ENCODE measurements around the gene MLLT10. TPM values are rescaled to one million over a fixed set of nuclear protein-coding genes. Genes with fewer than 3 reads are reported as not detected.

MLLT10 gene
- total RNA-seq, 1 donor from 2014 or later = 50.9 TPM

GRCh38 chr10:21746118-21746517 lies 212.1 kb downstream of the MLLT10 start:
- peaks cover 2% of the 10 kb centered on the region for H3K27me3 Mint-ChIP-seq (ENCODE audit: unreplicated experiment)
- TF ChIP-seq CTCF (IDR thresholded peaks at IDR 0.05; ENCODE audit: partially characterized antibody, unreplicated experiment) = no peak
- no peak overlapping the region for H3K4me3 Mint-ChIP-seq (ENCODE audit: unreplicated experiment)
- peaks cover 1% of the 10 kb centered on the region for H3K9me3 Mint-ChIP-seq (ENCODE audit: unreplicated experiment)
- H3K36me3 Mint-ChIP-seq (ENCODE audit: unreplicated experiment) = no peaks in the 10 kb centered on the region
- peaks cover 8% of the 10 kb centered on the region for H3K4me1 Mint-ChIP-seq (ENCODE audit: low read depth, unreplicated experiment)
- no peak for DNase-seq
- no peak overlapping the region for H3K27ac Mint-ChIP-seq (ENCODE audit: unreplicated experiment)

- Mint-ChIP-seq H3K4me1 (ENCODE audit: low read depth, unreplicated experiment) (peaks cover 10% of the 10 kb centered on the region), H3K27ac (ENCODE audit: unreplicated experiment) (peak overlapping the region; percentile 29), H3K4me3 (ENCODE audit: unreplicated experiment) (no peak overlapping the region)
Measured at GRCh38 chr10:21747809-21748208, 213.8 kb downstream of the MLLT10 start.

GRCh38 chr10:21749788-21750187 lies 215.8 kb downstream of the MLLT10 start:
- DNase-seq = no peak
- TF ChIP-seq CTCF (IDR thresholded peaks at IDR 0.05; ENCODE audit: partially characterized antibody, unreplicated experiment) = no peak
- Mint-ChIP-seq H3K4me1 (ENCODE audit: low read depth, unreplicated experiment) (peaks cover 17% of the 10 kb centered on the region), H3K27me3 (ENCODE audit: unreplicated experiment) (peaks cover 6% of the 10 kb centered on the region), H3K9me3 (ENCODE audit: unreplicated experiment) (peaks cover 9% of the 10 kb centered on the region), H3K36me3 (ENCODE audit: unreplicated experiment) (no peaks in the 10 kb centered on the region), H3K27ac (ENCODE audit: unreplicated experiment) (no peak overlapping the region), H3K4me3 (ENCODE audit: unreplicated experiment) (no peak overlapping the region)

More at GRCh38 chr10:21747809-21748208, 213.8 kb downstream of the MLLT10 start:
- Mint-ChIP-seq H3K9me3 (ENCODE audit: unreplicated experiment) (peaks cover 4% of the 10 kb centered on the region), H3K36me3 (ENCODE audit: unreplicated experiment) (no peaks in the 10 kb centered on the region), H3K27me3 (ENCODE audit: unreplicated experiment) (peaks cover 4% of the 10 kb centered on the region)
- TF ChIP-seq CTCF (IDR thresholded peaks at IDR 0.05; ENCODE audit: partially characterized antibody, unreplicated experiment) = no peak
- no peak for DNase-seq

GRCh38 chr10:21750424-21750823 lies 216.4 kb downstream of the MLLT10 start:
- peaks cover 6% of the 10 kb centered on the region for H3K27me3 Mint-ChIP-seq (ENCODE audit: unreplicated experiment)
- peaks cover 11% of the 10 kb centered on the region for H3K9me3 Mint-ChIP-seq (ENCODE audit: unreplicated experiment)
- H3K4me3 Mint-ChIP-seq (ENCODE audit: unreplicated experiment) = no peak overlapping the region
- no peak for DNase-seq
- H3K36me3 Mint-ChIP-seq (ENCODE audit: unreplicated experiment) = no peaks in the 10 kb centered on the region
- H3K4me1 Mint-ChIP-seq (ENCODE audit: low read depth, unreplicated experiment) = peaks cover 17% of the 10 kb centered on the region
- no peak overlapping the region for H3K27ac Mint-ChIP-seq (ENCODE audit: unreplicated experiment)
- no peak for TF ChIP-seq CTCF (IDR thresholded peaks at IDR 0.05; ENCODE audit: partially characterized antibody, unreplicated experiment)

- H3K27ac Mint-ChIP-seq (ENCODE audit: unreplicated experiment) = no peak overlapping the region
- no peak for DNase-seq
- peaks cover 12% of the 10 kb centered on the region for H3K9me3 Mint-ChIP-seq (ENCODE audit: unreplicated experiment)
- H3K27me3 Mint-ChIP-seq (ENCODE audit: unreplicated experiment) = peaks cover 6% of the 10 kb centered on the region
- TF ChIP-seq CTCF (IDR thresholded peaks at IDR 0.05; ENCODE audit: partially characterized antibody, unreplicated experiment) = no peak
- peaks cover 16% of the 10 kb centered on the region for H3K4me1 Mint-ChIP-seq (ENCODE audit: low read depth, unreplicated experiment)
- H3K36me3 Mint-ChIP-seq (ENCODE audit: unreplicated experiment) = no peaks in the 10 kb centered on the region
- H3K4me3 Mint-ChIP-seq (ENCODE audit: unreplicated experiment) = no peak overlapping the region
Measured at GRCh38 chr10:21751341-21752310, 217.6 kb downstream of the MLLT10 start.
